ENCODE measurements around the gene ACSM5.
"Not testable (repeated sequence)": the region's sequence is repeated elsewhere in the genome, so short reads cannot be mapped to it uniquely, and the experiment has no call there.

The ACSM5 gene

DNA sequence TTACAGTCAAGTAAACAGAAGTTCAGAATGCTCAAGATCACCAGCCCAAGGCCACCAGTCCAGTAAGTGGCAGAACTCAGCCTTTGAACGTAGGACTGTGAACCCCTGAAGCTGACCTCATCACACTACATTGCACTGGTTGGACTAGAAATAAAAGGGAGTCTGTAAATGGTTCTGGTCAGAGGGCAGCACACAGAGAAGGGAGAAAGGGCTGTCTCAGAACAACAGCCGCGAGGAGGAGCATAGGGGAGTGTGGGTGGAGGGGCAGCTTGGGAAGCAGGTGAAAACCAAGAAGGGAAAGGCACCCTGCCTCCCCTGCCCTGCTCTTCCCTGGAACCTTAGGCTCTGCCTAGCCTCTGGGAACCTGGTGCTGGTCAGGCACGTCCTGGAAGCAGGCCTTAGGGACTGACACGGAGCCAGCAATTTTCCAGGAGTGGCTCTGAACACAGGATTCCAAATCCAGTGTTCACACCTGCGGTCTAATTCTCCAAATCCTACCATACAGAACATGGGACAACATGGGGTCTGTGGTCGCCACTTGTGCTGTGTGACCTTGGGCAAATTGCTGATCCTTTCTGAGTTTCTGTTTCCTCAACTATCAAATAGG, 11.8 kb upstream of the ACSM5 start:
- DNase-seq (ENCODE audit: low read depth in 2 of 2, low spot score in 1 of 2): no peak

DNA sequence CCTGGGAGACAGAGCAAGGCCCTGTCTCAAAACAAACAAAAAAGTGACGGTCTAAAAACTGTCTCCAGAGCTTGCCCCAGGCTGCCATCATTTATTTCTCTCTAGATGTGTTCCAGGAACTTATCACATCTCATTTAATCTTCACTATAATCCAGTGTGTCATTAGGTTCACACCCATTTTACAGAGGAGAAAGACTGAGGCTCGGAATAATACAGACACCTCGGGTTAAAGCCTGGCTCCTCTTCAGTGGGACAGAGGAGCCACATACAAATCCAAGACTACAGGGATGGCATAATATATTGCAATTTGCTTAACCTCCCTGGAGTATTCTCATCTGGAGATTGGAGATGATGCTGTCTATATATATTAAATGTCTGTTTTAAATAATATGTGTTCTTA, 10.7 kb upstream of the ACSM5 start:
- no peak for DNase-seq (ENCODE audit: low read depth in 2 of 2, low spot score in 1 of 2)

DNA sequence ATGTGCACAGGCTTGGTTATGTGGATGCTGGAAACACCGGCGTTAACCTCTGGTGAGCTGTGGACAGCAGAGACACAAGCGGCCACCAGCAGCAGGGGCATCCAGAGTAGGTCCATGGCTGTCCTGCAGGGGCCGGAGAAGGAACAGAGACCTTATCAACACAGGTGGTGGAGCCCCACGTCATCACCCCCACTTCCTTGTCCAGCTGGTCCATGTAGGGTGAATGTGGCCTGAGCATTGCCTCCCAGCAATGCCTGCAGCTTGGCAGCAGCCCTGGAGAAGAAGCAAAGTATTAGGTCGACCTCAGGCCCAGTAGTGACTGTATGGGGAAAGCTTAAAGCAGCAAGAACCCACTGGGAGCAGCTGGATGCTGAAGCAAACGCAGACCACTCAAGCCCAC, 10.1 kb upstream of the ACSM5 start:
- DNase-seq (ENCODE audit: low read depth in 2 of 2, low spot score in 1 of 2): no peak

DNA sequence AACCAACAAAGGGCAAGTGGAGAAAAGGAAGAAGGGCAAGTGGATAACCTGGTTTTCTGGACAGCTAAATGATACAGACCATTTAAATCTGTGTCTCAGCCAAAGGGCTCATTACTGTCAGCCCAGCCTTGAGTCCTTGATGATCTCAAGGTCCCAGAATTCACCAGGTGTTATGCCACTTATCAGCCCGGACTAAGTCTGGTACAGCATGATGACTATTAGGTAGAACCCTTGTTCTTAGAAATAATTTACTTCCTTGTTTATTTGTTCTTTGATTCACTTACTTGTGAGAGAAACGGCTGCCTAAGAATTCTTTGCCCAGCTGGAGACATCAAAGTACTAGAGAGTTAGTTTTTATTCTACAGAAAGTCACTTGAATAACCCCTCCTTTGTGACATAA, 8.3 kb upstream of the ACSM5 start:
- no peak for DNase-seq (ENCODE audit: low read depth in 2 of 2, low spot score in 1 of 2)

DNA sequence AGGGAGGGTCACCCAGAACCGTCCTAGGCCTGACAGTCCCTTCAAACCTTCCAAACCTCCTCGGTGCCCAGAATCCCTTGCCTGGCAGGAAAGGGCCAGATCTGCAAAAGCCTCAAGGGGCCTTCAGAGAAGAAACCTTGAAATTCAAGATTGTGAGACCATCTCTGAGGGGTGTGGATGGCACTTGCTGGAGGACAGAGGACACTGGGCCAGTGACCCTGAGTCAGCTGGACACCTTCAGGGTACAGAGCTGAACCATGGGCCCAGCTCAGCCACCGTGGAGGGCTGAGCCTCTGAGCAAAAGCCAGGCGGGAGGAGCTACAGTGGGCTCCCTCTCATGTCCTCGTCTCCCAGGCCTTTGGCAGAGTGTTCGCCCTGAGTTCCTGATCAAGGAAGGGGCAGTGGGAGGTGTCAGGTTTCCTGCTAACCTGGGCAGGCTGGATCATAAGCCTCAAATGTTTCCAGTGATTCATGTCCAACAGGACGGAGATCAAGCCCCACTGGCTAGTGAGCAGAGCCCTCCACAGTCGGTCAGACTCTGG, 7.8 kb upstream of the ACSM5 start:
- no peak for DNase-seq (ENCODE audit: low read depth in 2 of 2, low spot score in 1 of 2)

DNA sequence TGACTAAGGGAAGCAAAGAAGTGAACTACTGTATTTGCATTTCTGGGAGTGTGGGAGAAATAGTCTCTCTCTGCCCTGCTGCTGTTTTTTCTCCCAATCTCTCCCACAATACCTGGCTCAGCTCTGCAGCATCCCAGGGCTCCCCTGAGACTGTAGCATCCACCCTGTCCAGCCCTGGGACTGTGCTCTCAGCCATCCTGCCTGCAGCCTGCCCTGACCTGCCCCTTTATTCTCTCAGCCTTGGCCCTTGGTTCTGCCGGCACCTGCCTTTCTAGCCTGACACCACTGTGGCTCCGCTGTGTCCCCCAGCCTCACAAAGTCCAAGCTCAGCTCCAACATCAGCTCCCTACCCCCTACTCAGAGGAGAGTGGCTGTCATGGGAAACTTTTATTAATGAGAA, 6.7 kb upstream of the ACSM5 start:
- no peak for DNase-seq (ENCODE audit: low read depth in 2 of 2, low spot score in 1 of 2)

DNA sequence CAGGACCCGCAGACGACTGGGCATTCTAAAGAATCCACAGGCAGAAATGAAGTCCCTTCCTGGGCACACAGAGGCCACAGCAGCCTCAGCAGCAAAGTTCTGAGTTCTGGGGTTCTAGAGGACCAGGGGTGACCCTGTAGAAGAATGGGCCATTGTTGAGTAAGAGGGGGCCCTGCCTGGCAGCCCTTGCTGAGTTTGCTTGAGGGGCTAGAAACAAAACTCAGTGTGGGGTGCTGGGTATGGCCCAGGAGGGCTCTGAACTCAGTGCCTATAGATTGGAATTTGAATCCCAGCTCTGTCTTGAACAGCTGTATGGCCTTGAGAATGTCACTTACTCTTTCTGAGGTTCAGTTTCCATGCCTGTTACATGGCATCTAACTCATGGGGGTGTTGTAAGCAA, 4.7 kb upstream of the ACSM5 start, which contains the start of gene PDILT:
PDILT (minus strand) TSS at position 101 of the 400 bp plus-strand sequence. CDS start 5,437 bp downstream, outside the sequence.
- no peak for DNase-seq (ENCODE audit: low read depth in 2 of 2, low spot score in 1 of 2)

DNA sequence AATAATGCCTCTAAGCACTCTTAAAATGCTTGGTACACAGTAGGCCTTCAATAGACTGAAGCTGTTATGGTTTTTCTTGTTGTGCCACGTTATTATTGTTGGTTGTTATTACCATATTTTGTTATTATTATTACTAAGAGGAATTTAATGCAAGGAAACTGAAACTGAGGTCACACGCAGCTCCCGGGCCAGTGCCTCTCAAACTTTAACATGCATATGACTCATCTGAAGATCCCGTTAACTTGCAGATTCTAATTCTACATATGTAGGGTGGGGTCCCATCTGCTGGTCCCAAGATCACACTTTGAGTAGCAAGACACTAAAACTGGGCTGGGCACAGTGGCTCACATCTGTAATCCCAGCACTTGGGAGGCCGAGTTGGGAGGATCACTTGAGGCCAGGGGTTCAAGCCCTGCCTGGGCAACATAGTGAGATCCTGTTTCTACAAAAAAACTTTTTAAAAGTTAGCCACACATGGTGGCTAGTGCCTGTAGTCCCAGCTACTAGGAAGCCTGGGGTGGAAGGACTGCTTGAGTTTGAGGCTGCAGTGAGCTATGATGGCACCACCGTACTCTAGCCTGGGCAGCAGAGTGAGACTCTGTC, 888 bp downstream of the ACSM5 start:
- no peak for DNase-seq (ENCODE audit: low read depth in 2 of 2, low spot score in 1 of 2)

DNA sequence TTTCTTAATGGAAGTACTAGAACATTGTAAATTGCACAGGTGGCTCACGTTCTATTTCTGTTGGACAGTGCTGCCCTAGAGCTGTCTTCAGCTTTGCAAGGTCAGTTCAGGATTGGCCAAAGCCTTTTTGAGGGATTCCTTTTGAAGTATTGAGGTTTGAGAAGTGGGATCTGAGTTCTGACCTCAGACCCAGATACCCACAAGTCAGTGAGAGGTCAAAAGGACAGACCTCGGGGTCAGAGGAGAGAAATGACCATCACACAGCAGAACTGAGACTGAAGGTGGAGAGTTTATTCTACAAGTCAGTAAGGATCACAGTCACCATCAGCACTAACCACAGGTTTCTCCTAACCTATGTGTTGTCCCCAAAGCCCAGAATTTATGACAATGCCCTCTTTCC, 1.7 kb downstream of the ACSM5 start:
- no peak for DNase-seq (ENCODE audit: low read depth in 2 of 2, low spot score in 1 of 2)

DNA sequence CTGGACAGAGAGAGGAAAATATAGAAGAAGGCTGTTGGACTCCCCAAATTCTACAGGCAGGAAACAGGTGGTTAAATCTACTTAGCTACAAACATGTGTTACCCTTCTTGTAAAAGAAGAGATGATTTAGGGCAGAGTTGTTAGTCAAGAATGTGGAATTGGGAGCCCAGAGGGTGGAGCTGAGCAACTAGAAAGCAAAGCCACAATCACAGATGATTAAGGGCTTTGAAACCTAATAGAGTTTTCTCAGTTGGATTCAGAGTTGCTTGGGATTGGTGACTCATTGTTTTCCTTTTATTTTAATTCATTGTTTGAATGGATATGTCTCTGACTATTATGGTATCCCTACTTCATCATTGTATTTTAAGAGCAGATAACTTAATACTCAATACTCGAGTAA, 6.2 kb downstream of the ACSM5 start:
- no peak for DNase-seq (ENCODE audit: low read depth in 2 of 2, low spot score in 1 of 2)

DNA sequence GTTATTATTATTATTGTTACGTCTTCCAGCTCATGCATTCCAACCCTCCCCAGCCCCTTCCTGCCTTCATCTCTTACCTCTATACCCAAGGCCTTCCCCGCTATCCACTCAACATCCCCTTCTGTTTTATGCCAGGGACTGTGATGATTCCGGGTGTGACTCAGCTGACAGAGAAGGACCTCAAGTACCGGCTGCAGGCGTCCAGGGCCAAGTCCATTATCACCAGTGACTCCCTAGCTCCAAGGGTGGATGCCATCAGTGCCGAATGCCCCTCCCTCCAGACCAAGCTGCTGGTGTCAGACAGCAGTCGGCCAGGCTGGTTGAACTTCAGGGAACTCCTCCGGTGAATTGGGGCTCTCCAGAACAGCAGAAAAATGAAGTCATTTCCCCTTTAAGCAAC, 9.8 kb downstream of the ACSM5 start:
- DNase-seq (ENCODE audit: low read depth in 2 of 2, low spot score in 1 of 2): not testable (repeated sequence)

DNA sequence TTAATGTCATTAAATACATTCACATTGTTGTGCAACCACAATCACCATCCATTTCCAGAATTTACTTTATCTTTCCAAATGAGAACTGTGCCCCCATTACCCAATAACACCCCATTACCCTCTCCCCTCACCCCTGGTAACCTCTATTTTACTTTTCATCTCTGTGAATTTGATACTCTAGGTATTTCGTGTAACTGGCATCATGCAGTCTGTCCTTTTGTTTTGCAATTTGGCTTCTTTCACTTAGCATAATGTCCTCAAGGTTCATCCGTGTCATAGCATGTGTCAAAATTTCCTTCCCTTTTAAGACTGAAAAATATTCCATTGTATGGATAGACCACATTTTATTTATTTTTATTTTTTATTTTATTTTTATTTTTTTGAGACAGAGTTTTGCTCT, 12.4 kb downstream of the ACSM5 start:
- DNase-seq (ENCODE audit: low read depth in 2 of 2, low spot score in 1 of 2): not testable (repeated sequence)

DNA sequence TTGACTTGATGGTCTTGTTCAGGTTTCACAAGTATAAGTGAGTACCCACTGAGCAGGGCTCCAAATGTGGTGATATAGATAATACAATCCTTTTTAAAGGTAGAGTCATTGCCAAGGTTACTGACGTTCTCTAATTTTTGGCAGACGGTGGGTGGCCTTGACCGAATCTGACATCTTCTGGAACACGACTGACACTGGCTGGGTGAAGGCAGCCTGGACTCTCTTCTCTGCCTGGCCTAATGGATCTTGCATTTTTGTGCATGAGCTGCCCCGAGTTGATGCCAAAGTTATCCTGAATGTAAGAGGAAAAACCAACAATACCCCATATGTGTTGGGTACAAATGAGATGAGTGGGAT, 14.4 kb downstream of the ACSM5 start:
- DNase-seq (ENCODE audit: low read depth in 2 of 2, low spot score in 1 of 2): not testable (repeated sequence)

DNA sequence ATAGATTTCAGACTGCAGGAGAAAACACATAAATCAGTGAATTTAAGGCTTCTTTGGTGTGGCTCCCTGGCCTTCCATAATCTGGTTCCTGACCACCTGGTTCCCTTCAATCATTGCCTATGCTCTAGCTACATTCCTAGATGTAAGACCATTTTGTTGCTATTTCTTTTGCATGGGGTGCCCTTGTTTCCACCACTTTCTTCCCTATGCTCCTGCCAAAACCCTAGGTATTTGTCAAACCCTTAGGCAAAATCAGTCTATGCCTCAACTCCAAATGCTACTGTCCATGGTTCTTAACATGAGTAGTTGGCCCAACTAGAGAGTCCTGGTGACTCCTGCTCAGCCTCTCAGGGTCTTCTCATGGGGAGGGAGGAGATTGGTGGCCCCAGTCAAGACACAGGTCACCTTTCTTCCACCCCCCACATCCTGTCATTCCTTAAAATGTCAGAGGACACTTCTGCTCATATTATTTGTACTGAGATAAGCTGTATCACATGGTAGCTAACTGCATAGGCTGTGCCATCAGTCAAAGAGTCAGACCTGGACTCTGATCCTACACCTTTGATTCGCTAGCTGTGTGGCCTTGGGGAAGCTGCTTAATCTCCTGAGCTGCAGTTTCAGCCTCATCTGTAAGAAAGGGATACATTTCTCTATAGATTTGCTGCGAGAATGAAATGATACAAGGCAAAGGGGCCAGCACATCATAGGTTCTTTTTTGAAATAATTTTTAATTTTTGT, 15.0 kb downstream of the ACSM5 start:
- no peak for DNase-seq (ENCODE audit: low read depth in 2 of 2, low spot score in 1 of 2)

DNA sequence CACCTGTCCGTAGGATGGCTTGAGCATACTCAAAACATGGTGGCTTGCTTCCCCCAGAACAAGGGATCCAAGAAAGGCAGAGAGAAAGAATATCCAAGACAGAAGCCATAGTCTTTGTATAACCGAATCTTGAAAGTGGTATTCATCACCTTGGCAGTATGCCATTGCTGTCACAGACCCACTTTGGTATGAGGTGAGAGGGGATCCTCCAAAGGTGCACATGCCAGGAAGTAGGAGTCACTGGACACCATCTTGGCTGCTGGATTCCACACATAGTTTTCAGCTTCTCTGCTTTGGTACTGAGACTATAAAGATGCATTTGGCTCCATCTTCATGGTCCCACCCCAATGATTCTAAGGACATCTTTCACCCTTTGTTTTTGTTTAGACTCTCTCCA, 18.1 kb downstream of the ACSM5 start:
- not testable (repeated sequence) for DNase-seq (ENCODE audit: low read depth in 2 of 2, low spot score in 1 of 2)

DNA sequence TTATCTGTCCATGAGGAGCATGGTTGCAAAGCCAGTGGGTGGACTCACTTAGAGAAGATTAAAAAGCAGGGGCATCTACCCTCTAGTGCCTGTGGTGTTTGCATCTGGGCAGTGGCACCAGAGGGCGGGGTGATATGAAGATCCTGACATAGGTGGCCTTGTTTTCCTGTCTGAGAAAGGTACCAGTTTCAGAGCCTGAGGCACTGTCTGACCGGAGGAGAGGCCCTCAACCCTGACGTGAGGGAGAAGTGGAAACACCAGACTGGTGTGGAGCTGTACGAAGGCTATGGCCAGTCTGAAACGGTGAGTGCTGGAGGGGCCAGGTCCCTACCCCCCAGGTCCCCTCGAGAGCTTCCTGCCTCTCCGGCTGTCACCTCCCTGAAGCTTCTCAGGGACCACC, 20.2 kb downstream of the ACSM5 start:
- DNase-seq (ENCODE audit: low read depth in 2 of 2, low spot score in 1 of 2): not testable (repeated sequence)

DNA sequence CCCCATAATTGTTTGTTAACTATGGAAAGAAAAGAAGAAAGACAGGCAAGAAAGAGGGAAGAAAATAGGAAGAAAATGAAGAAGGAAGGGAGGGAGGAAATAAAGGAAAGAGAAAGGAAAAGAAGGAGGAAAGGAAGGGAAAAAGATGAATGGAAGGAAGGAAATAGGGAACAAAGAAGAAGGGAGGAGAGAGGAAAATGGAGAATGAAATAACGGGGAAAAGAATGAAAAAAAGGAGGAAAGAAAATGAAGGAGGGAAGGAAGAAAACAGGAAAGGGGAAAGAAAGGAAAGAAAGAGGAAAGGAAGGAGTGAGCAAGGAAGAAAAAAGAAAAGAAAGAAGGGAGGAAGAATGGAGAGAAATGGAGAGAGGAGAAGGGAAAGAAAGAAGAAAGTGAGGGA, 21.1 kb downstream of the ACSM5 start:
- not testable (repeated sequence) for DNase-seq (ENCODE audit: low read depth in 2 of 2, low spot score in 1 of 2)

DNA sequence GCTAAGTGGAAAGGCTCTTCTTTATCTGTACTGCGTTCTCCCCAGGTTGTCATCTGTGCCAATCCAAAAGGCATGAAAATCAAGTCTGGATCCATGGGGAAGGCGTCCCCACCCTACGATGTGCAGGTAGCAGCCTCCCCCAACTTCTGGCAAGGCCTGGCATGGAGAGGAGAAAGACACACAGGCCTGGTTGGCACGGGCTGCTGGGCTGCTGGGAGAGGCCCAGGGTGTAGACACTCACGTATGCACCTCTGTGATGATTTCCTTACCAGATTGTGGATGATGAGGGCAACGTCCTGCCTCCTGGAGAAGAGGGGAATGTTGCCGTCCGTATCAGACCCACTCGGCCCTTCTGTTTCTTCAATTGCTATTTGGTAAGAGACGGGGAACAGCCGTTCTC, 21.6 kb downstream of the ACSM5 start:
- DNase-seq (ENCODE audit: low read depth in 2 of 2, low spot score in 1 of 2): no peak

DNA sequence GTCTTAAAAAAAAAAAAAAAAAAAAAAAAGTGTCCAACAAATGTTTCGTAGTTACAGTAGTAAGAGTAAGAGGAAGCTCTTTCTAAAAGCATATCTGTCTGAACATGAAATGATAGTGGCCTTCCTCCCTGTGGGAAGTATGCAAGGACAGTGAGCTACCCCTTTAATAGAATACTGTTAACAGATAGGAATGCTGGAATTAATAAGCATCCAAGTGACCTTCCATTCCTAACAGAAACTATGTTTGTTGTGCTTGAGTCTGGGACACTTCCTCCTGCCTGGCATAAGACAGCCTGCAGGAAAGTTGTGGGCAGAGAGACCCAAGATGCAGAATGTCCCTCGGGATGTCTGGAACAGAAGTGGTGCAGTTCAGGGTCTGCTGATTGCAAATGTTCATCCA, 29.6 kb downstream of the ACSM5 start:
- DNase-seq (ENCODE audit: low read depth in 2 of 2, low spot score in 1 of 2): not testable (repeated sequence)

DNA sequence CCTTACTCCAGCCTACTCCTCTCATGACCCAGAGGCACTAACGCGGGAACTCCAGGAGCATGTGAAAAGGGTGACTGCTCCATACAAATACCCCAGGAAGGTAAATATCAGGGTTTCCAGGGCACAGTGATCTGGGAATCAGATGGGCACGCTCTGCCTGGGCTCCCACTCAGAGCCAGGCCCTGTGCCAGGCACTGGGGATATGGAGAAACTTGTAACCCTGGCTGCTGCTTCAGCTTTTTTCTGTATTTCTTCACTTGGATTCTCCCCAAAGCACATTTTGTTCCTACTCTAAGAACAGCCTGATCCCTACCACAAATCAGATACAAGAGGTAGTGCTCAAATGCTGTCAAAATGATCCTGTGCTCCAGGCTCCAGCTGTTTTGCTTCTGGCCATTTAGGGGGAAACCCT, 30.5 kb downstream of the ACSM5 start:
- not testable (repeated sequence) for DNase-seq (ENCODE audit: low read depth in 2 of 2, low spot score in 1 of 2)

DNA sequence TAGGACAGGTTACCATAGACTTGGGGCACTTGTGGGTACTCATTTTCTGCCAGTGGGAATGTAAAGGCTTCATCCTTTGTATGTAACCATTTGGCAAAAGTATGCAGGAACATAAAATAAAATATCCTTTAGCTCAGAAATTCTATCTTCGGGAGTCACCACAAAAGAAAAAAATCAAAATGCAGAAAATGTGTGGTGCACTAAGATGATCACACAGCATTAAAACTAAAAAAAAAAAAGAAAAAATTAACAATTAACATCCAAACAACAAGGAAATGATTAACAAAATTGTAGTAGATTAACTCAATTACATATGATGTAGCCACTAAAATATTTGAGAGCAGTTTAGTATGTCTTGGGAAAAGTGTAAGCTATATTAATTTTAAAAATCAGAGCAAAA, 31.4 kb downstream of the ACSM5 start:
- not testable (repeated sequence) for DNase-seq (ENCODE audit: low read depth in 2 of 2, low spot score in 1 of 2)

DNA sequence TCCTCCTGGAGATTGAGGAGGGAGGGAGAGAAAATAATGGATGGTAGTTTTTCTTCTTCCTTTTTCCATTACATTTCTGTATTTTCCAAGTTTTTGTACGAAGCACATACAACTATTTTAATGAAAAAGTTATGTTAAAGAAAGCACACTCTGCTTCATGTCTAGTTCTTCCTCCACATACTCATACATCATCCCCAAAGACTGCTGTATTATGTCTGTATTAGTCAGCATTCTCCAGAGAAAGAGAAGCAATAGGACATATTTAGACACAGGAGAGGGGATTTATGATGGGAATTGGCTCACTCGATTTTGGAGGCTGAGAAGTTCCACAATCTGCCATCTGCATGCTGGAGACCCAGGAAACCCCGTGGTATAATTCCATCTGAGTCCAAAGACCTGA, 31.9 kb downstream of the ACSM5 start:
- no peak for DNase-seq (ENCODE audit: low read depth in 2 of 2, low spot score in 1 of 2)

All from stimulated activated CD8-positive, alpha-beta memory T cell treated with anti-CD3 and anti-CD28 coated beads, Interleukin-4, amount 100 ng/mL, for 4 hours (primary cell).